ENCODE measurements around the gene CCNT1.

GRCh38 chr12:48691826-48692487, 24.6 kb downstream of the CCNT1 start:
- TF ChIP-seq, protein P1, sequence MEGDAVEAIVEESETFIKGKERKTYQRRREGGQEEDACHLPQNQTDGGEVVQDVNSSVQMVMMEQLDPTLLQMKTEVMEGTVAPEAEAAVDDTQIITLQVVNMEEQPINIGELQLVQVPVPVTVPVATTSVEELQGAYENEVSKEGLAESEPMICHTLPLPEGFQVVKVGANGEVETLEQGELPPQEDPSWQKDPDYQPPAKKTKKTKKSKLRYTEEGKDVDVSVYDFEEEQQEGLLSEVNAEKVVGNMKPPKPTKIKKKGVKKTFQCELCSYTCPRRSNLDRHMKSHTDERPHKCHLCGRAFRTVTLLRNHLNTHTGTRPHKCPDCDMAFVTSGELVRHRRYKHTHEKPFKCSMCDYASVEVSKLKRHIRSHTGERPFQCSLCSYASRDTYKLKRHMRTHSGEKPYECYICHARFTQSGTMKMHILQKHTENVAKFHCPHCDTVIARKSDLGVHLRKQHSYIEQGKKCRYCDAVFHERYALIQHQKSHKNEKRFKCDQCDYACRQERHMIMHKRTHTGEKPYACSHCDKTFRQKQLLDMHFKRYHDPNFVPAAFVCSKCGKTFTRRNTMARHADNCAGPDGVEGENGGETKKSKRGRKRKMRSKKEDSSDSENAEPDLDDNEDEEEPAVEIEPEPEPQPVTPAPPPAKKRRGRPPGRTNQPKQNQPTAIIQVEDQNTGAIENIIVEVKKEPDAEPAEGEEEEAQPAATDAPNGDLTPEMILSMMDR (IDR thresholded peaks at IDR 0.05), result no peak
- no peak for TF ChIP-seq EP300 (IDR thresholded peaks at IDR 0.05)
